HCEC 1CT (cell line): ENCODE measurements around the gene WNT7B.

Experiments used
- DNase-seq: peaks from one replicate; pipeline ENCODE4 v3.0.0-alpha.2; 2017

The WNT7B gene

DNA sequence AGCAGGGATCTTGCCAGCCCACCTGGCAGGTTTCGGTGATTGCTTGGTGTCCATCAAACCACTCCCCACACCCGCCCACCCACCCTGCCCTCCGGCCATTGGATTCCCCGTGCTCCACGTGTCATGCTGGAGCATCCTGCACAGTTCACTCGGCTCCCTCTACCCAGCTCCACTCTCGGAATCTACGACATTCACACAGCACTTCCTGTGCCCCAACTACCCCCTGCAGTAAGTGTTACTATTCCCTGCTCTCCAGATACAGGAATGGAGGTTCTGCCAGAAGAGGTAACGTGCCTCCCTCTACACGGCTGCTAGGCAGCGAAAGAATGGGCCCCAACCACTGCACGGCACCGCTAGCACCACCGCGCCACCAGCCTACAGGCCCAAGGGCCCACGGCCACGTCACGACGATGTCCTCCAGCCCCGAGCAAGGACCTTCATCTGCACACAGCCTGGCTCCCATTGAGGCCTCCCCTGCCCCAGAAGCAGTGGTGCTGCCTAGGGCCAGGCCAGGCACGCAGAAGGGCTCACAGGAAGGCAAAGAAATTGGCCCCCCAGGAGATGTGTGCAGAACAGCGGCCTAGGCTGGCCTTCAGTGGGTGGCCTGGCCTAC lies 27.6 kb downstream of the WNT7B start:
- DNase-seq: no peak

DNA sequence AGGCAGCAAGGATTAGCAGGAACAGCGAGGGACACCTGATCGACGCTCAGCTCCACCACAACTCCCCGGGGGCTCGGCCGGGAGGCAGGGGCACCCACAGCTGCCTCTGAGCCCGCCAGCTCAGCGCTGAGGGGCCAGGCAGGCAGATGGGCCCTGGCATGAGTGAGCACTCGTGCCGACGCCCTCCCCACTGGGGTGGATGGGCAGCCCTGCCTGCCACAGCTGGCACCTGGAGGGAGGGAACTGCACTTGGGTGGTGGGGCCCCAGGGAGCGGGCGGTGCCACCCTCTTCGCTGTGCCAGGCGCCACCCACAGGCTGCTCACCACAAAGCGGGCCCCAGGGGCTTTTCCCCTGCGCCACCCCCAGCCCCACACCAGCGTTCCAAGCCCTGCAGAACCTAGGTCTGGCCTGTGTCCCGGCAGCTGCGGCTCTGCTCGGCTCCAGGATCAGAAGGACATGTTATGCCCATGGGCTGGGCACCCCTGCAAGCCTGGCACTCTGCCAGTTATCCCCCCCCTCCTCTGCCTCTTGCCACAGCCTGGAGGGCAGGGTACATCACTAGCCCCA lies 28.8 kb downstream of the WNT7B start:
- no peak for DNase-seq

DNA sequence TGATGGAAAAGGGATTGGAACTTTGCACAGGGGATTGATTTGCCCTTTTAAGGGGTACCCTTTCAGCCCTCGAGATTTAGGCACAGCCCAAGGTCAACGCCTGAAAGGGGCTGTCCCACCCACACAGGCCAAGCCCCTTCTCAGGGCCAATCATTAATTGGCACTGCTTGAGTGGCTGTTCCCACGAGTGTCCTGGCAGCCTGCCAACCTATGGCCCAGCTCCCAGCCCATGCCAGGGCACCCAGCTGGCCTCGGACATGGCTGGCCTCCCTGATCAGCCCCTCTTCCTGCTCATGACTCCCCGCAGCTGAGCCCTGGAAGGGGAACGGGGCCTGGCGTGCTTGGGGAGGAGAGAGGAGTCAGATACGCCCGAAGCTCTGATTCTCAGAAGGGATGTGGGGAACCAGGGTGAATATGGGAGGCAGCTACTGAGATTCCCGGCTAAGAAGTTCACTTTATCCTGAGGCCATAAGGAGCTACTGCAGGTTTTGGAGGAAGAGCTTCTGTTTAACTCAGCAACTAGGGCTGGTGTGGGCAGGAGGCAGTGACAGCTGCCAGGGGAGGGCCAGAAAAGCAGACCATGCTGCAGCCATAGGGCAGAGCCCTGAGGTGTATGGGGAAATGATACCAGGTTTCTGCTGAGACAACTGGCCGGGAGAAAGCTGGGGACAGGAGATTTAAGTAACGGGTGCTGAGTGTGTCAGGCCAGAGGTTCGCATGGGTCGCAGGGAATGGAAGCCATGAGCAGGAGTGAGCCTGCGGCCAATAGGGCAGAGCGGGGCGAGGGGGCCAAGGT lies 30.0 kb downstream of the WNT7B start:
- DNase-seq: no peak

DNA sequence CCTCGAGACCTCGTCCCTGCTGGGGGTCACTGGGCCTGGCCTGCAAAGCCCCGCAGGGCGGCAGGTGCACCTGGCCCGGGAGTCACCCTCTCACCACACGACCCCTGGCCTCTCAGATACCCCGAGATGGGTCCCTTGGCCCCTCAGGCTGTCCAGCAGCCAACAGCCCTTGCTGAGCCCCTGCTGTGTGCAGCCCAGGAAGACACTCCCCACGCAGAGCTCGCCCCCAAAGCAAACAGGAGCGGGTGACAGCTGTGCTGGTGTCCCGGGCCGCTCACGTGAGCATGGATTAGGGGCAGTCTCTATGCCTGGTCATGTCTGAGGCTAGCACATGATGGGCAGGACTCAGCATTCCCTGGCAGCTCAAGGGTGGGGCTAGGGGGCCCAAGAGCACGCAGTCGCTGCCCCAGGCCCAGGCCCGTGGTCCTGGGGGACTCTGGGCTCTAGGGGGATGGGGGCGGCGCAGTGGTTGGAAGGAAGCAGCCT lies 31.3 kb downstream of the WNT7B start:
- DNase-seq: no peak

DNA sequence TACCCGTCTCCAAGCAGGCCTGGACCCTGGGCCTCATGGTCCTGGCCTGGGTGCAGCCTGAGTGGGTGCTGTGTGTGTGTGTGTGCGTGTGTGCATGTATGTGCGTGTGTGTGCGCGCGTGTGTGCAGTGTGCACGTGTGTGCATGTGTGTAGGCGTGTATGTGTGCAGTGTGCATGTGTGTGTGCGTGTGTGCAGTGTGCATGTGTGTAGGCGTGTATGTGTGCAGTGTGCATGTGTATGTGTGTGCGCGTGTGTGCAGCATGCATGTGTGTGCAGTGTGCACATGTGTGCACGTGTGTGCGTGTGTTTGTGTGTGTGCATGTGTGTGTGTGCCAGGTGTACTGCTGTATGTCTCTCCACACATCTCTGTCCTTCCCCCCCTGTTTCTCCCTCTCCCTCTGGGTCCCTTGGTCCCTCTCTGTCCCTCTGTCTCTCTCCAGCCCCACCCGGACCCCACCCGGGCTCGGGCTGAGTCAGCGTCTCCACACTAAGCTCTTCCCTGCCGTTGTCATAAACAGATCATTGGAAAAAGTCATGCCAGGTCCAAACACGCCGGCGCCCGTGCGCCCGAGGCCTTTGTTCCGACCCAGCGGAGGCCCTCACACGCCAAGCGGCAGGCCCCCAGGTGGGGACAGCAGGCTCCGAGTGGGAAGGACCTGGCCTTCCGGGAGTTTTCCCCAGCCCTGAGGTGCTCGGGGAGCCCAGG lies 34.0 kb downstream of the WNT7B start:
- no peak for DNase-seq

DNA sequence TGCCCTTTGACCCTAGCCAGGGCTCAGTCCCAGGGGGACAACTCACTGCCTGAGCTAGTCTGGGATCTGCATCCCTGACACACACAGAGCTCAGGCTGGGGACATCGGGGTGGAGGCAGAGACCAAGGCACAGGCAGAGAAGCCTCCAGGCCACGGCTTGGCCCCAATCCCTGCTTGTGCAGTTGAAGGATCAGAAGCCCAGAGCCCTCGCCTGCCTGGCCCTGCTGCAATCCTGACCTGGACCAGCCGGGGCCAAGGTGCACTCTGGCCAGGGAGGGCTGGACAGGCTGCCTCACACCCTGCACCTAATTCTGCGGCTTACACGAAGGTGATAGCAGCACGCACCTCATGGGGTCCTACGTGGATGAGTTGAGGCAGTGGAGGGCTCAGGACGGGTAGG lies 34.6 kb downstream of the WNT7B start:
- DNase-seq: no peak

DNA sequence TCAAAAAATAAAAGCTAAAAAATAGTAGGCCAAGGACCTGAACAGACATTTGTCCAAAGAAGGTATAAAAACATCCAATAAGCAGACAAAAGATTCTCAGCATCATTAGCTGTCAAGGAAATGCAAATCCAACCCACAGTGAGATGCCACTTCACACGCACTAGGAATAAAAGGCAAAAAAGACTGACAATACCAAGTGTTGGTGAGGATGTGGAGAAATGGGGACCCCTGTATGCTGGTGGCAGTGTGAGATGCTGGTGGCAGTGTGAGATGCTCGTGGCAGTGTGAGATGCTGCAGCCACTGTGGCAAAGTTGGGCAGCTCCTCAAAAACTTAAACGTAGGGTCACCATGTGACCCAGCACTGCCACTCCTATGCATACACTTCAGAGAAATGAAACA lies 38.0 kb downstream of the WNT7B start:
- no peak for DNase-seq

DNA sequence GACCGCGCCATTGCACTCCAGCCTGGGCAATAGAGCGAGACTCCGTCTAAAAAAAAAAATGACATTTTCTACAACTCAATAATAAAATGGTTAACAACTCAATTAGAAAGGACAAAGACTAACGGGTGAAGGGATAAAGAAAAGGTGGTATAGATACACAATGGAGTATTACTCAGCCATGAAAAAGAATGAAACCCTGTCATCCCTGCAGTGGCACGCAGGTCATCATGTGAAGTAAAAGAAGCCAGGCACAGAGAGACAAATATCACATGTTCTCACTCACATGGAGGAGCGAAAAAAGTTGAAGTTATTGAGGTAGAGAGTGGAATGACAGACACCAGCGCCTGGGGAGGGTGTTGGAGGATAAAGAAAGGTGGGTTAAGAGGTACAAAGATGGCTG lies 39.0 kb downstream of the WNT7B start:
- DNase-seq: no peak

DNA sequence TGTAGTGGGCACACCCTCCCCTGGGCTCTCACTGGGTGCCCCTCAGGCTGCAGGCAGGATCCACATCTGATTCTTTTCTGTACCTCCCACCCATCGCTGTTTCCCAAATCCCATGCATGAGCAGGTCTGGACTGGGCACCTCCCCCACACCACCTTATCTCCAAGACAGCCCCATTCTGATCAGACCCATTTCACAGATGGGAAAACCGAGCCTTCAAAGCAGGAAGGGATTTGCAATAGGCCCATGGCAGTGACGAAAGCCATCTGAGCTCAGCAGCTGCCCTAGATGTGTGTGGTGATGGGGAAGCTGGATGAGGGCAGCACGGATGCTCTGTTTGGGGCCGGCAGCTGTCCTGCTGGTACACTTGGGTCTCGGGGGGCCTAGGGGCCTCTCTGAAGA lies 41.4 kb downstream of the WNT7B start:
- DNase-seq: no peak

DNA sequence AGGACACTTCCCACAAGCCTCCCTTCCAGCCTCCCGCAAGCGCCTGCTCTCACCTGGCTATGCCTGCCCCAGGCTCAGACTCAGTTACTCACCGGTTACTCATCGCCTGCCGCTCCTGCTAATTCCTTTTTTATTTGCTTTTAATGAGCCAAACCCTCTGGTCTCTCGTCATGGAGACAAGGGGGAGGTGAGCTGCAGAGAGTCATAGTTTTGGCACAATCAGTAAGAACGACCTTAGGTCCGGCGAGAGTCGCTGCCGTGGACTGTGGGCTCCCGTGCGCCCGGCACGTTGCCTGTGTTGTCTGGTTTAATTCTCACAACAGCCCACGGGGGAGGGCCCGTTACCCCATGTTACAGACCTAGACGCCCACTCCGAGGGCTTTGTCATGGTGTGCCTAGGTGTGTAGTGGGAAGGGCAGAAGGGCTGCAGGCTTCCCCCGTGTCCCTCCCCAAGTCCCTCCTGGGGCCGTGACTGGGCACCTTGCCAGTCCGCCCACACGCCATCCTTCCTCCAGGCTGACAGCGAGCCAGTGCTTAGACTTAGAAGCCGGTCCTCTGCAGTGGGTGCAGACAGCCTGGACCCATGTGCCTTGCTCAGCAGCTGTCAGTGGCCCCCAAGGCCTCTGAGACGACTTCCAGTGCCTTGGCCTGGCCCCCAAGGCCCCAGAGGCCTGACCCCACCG lies 42.2 kb downstream of the WNT7B start:
- DNase-seq: peak; percentile 76

DNA sequence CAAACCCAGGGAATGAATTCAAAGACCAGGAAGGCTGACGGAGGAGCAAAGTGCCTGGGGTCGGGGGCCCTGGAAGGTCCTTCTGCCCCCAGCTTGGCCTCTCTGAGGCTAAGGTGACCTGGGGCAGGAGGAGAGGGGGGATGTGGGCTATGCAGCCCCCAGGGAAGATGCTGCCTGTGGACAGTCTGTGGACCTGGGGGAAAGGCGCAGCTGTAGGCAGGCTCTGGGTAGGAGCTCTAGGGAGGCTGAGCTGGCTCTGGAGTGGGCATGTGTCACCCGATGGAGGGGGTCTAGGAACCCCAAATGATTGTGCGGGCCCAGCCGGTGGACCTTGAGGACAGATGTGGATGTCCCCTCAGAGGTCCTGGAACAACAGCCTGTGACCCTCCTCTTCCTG lies 42.8 kb downstream of the WNT7B start:
- DNase-seq: no peak

DNA sequence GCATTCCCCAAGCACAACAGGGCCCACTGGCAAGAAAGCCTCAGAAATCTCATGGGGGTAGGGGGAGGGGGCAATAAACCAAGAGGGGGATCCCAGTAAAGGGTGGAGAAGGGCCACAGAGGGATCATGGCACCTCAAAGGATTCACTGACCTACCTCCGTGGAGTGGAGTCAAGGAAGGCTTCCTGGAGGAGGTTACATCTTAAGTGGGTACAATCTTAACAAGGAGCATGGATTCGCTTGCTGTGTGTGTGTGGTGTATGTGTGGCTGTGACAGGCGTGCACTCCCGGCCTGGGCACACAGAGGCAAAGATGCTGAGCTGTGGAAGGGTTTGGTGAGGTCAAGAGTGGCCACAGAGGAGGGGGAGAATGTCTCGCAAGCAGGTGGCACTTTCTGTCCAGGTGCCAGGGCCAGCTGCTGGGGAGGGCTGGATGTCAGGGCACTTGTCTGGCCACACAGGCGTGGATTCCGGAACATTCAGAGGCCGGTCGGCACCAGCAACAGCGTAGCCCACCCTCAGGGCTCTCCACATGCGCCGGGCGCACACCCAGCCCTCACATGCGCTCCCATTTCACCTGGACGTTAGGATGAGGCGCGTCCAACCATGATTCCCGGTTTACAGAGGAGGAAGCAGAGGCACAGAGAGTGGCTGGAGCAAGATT lies 43.3 kb downstream of the WNT7B start:
- no peak for DNase-seq

DNA sequence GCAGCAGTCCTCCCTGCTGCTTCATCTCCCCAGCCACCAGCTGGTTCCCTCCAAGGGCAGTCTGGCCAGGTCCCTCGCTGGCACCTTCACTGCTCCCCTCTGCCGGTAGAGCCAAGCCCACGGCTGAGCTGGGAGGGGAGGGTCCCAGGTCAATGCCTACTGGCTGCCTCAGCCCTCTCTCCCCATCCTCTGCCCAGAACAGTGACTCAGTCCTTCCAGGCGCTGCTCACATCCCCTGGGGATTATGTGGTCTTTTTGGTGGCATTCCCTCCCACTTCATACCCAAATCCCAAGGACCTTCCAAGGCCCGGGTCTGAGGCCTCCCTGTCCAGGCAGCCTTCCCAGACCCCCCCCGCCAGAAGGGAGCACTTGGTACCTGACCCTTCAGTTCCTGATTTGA lies 44.9 kb downstream of the WNT7B start:
- no peak for DNase-seq

DNA sequence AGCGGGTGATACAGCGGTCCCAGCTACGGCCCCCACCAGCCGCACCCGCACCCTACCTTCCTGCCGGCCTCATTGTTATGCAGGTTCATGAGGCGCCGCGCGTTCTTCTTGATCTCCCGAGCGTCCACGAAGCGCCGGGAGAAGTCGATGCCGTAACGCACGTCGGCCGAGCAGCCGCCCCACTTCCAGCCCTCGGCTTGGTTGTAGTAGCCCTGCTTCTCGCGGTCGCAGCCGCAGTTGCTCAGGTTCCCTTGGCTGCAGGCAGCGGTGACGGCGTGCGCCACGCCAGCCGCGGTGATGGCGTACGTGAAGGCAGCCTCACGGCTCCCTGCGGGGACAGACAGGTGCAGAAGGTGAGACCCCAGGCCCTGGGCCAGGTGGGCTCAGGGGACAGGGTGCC lies 45.9 kb downstream of the WNT7B start:
- no peak for DNase-seq

DNA sequence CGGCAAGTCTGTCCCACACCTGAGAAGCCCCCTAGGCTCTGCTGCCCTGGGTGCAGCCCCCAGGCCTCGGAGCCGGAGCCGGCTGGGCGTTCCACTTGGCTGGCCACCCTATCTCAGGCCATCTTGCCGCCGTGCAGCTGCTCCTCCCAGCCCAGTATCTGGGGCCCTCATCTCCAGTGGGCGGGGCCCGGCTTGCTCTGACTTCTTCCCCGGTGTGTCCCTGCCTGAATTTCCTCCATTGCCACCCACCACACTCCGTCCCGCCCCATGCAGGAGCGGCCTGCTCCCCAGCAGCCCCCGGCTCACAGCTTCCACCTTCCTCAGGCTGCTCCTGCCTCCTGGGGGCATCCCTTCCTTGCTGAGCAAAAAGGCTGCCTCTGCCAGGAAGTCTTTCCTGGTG lies 46.6 kb downstream of the WNT7B start:
- DNase-seq: no peak

DNA sequence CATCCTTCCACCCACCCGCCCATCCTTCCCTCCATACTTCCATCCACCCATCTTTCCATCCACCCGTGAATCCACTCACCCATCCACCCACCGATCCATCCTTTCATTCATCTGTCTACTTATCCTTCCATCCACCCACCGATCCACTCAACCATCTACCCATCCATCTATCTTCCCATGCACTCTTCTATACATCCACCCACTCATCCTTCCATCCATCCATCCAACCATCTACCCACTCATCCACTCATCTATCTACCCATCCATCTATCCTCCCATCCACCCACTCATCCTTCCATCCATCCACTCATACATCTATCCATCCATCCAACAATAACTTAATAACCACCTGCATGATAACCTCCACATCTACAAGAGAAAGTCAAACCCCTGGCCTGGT lies 47.3 kb downstream of the WNT7B start:
- DNase-seq: no peak

DNA sequence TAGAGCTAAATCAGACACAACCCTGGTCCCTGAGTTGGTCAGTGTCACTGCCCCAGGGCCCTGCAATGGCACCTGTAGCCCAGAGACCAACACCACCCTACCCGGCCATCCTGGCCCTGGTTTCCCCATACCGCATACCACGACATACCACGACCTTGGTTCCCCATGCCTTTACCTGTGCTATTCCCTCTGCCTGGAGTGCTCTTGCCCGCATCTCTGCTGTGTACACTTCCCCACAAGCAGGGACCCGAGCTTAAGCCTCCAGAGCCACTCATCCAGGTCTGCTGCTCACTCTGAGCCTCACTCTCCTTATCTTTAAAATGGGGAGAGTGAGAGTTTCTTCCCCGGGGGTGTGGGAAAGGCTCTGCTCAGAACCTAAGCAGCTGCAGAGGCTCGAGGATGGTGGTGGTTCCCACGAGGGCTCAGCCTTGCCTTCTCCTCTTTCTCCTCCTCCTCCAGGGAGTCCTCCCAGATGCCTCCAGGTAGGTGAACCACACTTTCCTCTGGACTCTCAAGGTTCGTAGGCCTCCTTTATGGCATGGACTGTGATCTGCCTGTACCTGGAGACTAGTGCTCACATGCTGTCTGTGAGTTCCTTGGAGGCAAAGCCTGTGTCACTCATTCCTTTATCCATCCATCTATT lies 48.1 kb downstream of the WNT7B start:
- no peak for DNase-seq

DNA sequence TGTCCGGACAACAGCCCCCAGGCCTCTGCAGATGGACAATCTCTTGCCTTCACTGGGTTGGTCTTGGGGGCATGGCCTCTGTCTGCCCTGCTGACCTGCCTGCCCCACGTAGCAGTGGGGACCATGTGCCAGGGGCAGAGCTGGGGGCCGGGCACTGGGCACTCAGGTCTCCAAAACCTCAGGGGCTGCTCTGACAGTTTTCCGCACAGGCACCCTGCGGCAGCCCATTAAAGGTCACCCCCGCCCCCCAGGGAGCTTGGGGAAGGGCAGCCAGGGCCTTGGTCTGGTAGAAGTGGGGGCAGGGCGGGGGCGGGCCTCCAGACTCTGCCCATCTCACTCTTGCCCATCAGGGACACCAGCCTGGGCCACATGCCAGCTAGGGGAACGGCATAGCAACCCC lies 49.9 kb downstream of the WNT7B start:
- DNase-seq: no peak

DNA sequence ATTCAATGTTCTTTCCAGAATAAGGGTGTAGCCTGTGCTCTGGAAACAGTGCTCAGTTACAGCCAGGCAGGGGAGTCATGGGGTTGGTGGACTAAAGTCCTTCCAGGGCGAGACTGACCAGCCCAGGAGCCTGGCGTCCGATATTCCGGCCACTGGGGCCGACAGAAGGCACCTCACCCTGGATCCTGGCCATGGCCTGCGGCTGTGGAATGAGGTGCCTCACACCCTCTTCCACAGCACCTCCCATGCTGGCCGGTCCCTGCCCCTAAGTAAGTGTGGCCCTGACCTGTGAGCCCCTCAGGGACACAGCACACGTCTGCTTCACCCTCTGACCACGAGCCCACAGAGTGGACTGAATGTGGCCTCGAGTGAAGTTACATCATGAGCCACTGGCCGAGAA lies 50.5 kb downstream of the WNT7B start:
- no peak for DNase-seq

DNA sequence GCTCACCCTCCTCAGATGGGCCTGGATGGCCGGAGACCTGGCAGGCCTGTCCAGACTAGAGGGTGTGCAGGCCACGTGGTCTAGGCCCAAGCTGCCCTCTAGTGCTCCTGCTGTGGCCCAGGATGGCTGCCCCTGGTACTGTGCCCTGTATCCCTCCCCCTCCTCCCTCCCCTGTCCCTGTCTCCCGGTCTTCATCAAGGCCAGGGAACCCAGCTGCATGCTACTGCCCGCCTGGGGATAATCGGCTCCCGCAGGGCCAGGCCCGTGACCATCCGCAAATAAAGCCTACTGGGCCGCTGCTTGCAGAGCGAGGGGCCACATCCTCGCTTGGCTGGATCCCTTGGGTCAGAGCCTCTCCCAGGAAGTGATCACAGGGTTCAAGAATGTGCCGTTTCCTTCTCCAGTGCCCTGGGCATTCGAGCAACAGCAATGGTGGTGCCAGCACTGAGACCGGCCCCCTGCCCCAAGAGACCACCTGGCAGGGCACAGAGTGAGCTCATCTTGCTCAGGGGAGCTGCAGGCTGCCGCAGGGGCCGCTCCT lies 51.1 kb downstream of the WNT7B start:
- DNase-seq: no peak

DNA sequence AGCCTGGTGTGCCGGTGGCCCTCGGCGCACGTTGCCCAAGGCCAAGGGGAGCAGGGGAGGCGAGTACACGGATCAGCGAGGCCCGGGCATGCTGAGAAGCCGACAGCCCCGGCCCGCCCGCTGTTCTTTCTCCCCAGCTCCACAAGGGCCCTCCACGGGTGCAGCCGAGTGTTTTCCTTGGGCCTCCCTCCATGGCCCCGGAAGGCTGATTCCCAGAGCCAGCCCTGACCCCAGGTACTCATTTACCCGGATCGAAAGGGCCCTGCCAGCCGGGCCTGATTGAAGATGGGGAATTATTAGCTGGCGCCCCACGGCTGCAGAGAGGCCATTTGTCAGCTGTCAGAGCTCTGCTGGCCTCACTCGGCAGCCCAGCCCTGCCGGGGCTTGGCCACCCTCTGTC lies 53.1 kb downstream of the WNT7B start:
- DNase-seq: no peak

DNA sequence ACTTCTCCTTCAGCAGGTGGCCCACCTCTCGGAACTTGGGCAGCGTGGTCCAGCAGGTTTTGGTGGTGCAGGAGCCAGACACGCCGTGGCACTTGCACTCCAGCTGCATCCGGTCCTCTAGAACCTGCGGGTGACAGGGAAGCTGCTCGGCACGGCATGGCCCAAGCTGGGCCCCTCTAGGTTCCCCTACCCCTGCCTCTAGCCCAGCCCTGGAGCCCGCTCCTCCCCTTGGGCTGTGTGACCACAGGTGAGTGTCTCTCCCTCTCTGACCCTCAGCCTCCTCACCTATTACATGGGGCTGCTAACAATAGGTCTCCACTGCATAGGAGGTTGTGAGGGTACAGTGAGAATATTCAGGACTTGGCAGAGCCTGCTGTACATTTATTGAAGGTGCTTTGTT lies 53.8 kb downstream of the WNT7B start:
- no peak for DNase-seq
